ENCODE measurements around the gene AFAP1. TPM values are rescaled to one million over a fixed set of nuclear protein-coding genes. Genes with fewer than 3 reads are reported as not detected.
A peak's percentile ranks its signal among the peaks of the same experiment; 100 is the strongest.

AFAP1 gene
- total and polyA plus RNA-seq, 2 of the 8 experiments (the other 6 are each of a cell fraction or from before 2014, with no cell fraction given), result 3.6 to 18.2 TPM

DNA sequence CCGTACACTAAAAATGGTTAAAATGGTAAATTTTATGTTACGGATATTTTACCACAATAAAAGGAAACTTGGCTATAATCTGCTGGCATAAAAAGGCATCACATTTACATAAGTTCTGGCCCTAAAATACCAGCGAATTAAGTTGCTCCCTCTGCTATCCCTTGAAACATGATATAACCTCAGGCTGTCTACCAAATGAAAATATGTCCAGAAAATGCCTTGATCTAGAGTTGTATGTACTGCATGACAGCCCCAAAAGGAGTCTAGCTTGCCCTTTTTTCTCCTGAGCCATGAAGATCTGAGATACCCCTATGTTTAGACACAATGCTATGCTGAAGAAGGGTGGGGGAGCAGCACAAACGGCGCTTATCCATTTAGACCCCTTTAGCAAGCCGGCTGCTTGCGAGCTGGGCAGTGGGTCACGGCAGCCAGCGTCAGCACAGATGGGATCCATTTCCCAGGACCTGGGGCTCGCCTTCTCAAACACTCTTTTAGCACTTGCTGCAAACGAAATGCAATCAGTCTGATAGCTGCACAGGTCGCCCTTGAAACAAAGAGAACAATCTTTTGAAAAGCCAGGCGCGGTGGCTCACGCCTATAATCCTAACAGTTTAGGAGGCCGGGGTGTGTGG is 77.0 kb downstream of the AFAP1 start:
- Histone ChIP-seq H3K9me3 (ENCODE audit: insufficient read depth in 2 of 2, low read depth in 1 of 2, low read length in 1 of 2) (no peaks in the 10 kb centered on the region), H4K20me1 (replicated peaks in 1 of 2; ENCODE audit: control insufficient read depth in 1 of 2, insufficient read depth in 2 of 2, low read length in 2 of 2) (no peaks in the 10 kb centered on the region), H2BK15ac (ENCODE audit: low read length) (no peak overlapping the region), H3K9ac (replicated peaks in 1 of 4; ENCODE audit: extremely low read depth in 1 of 4, low read depth in 3 of 4, low read length in 3 of 4) (no peak overlapping the region), H2BK5ac (ENCODE audit: low read depth, low read length) (peak overlapping the region; percentile 8; the same call in 1 of the 2 replicates), H2BK120ac (replicated peaks; ENCODE audit: low read depth, low read length) (no peak overlapping the region), H3K4ac (replicated peaks; ENCODE audit: insufficient read length, low read depth, low read length) (peak overlapping the region; percentile 13), H3K27me3 (replicated peaks in 1 of 4; ENCODE audit: control insufficient read depth in 3 of 4, extremely low read depth in 1 of 4, insufficient read depth in 3 of 4, low read length in 3 of 4) (no peaks in the 10 kb centered on the region), H2BK20ac (ENCODE audit: low read length) (no peak overlapping the region; the same call in 1 of the 2 replicates), H3K27ac (ENCODE audit: low read depth, low read length) (no peak overlapping the region), H3K4me3 (ENCODE audit: extremely low read depth in 1 of 4, insufficient read depth in 2 of 4, low read depth in 3 of 4, low read length in 4 of 4) (no peak overlapping the region), H3K79me2 (ENCODE audit: control insufficient read depth in 1 of 2, insufficient read depth in 2 of 2, low read length in 2 of 2) (0 out of 4 replicates have a peak, but pooled peaks cover 0 to 2% of the 10 kb centered on the region in 2 experiments), H3K56ac (replicated peaks; ENCODE audit: insufficient read length, low read depth, low read length) (no peak overlapping the region), H4K91ac (replicated peaks; ENCODE audit: insufficient read length, low read length) (peak overlapping the region; percentile 92), H3K23me2 (ENCODE audit: low read depth, low read length) (peaks cover 4% of the 10 kb centered on the region; the same call in 1 of the 2 replicates), H3K14ac (ENCODE audit: insufficient read length) (no peak overlapping the region), H2BK12ac (ENCODE audit: low read depth, low read length) (peak overlapping the region; percentile 86), H3K4me2 (ENCODE audit: insufficient read depth in 1 of 2, low read depth in 2 of 2, low read length in 2 of 2) (no peak overlapping the region), H2AK5ac (ENCODE audit: low read depth, low read length) (peak overlapping the region; percentile 4; the same call in 1 of the 2 replicates), H3K79me1 (ENCODE audit: low read depth, low read length) (peaks cover 7% of the 10 kb centered on the region), H4K5ac (ENCODE audit: insufficient read length, low read depth, low read length) (peak overlapping the region; percentile 29), H2AFZ (ENCODE audit: low read length) (no peak overlapping the region), H3K23ac (ENCODE audit: insufficient read length) (no peak overlapping the region), H3K36me3 (ENCODE audit: control insufficient read depth in 2 of 4, insufficient read depth in 4 of 4, low read length in 3 of 4) (peaks cover 0 to 6% (median 0%) of the 10 kb centered on the region in 4 experiments; a peak in 2 of 8 replicates), H4K8ac (ENCODE audit: extremely low read depth, insufficient read depth, low read length) (no peak overlapping the region; the same call in 1 of the 2 replicates), H3K18ac (ENCODE audit: extremely low read depth, low read length) (peak overlapping the region; percentile 0; the same call in 1 of the 2 replicates), H3K4me1 (replicated peaks in 1 of 4; ENCODE audit: control insufficient read depth in 3 of 4, insufficient read depth in 4 of 4, low read length in 3 of 4) (peaks cover 5 to 15% (median 10%) of the 10 kb centered on the region in 4 experiments)
- 82% methylated on average over 16 of the region's 16 CpGs; no CpG with 5 or more reads in 1 of the 2 experiments for WGBS, 2 experiments (ENCODE audit: extremely low coverage in 1 of 2, insufficient coverage in 1 of 2, insufficient read length in 1 of 2, insufficient replicate concordance in 2 of 2, low coverage in 1 of 2, low lambda C conversion rate in 2 of 2, missing lambda C conversion rate in 1 of 2)
- no peak for FAIRE-seq
- no peak for DNase-seq (ENCODE audit: low read depth in 1 of 2, low spot score in 2 of 2)
- POLR2A ChIA-PET (ENCODE audit: partially characterized antibody), result interaction anchor here (0.6 kb wide), 1 partner anchor 24 kb away, joined by 3 read pairs; no protein-coding TSS in a partner anchor
- CTCF ChIA-PET (ENCODE audit: partially characterized antibody), result interaction anchor here (0.7 to 1.6 kb wide), 7 partner anchors 12 to 100 kb away, joined by 3 to 6 read pairs (median 3); no protein-coding TSS in a partner anchor
- TF ChIP-seq HDAC2 (IDR thresholded peaks at IDR 0.05; ENCODE audit: borderline replicate concordance in 1 of 2, low read depth in 2 of 2, low read length in 2 of 2) (no peak), TBP (IDR thresholded peaks at IDR 0.05; ENCODE audit: low read depth, low read length) (no peak), BRCA1 (IDR thresholded peaks at IDR 0.05; ENCODE audit: low read depth, low read length) (no peak), GABPA (IDR thresholded peaks at IDR 0.05; ENCODE audit: borderline replicate concordance, insufficient read depth, low read length) (no peak), RXRA (IDR thresholded peaks at IDR 0.05; ENCODE audit: insufficient read depth, low read depth, low read length) (no peak), GTF2F1 (IDR thresholded peaks at IDR 0.05; ENCODE audit: borderline replicate concordance, low read depth, low read length) (no peak), KDM1A (IDR thresholded peaks at IDR 0.05; ENCODE audit: borderline replicate concordance, low read length) (no peak), RBBP5 (IDR thresholded peaks at IDR 0.05; ENCODE audit: borderline replicate concordance, low read depth, low read length) (no peak), RNF2 (IDR thresholded peaks at IDR 0.05; ENCODE audit: borderline replicate concordance, low read depth, low read length, missing control alignments, poor library complexity, severe bottlenecking) (no peak)
- TF ChIP-seq, protein P1, sequence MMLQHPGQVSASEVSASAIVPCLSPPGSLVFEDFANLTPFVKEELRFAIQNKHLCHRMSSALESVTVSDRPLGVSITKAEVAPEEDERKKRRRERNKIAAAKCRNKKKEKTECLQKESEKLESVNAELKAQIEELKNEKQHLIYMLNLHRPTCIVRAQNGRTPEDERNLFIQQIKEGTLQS (IDR thresholded peaks at IDR 0.05; ENCODE audit: insufficient read depth, low read depth, low read length), result no peak

Measured in H1 (cell line).